ENCODE data around the gene BABAM2. TPM values are rescaled to one million over a fixed set of nuclear protein-coding genes. Genes with fewer than 3 reads are reported as not detected.

Gene BABAM2
- total RNA-seq, 1 experiment from 2014 or later: 27.1 TPM

- Histone ChIP-seq H3K9ac (ENCODE audit: extremely low read depth, insufficient read length, low read length) (no peak overlapping the region), H3T11ph (ENCODE audit: low read length) (no peak overlapping the region), H3K79me2 (ENCODE audit: insufficient read depth, low read length) (no peaks in the 10 kb centered on the region), H3K14ac (ENCODE audit: insufficient read depth, low read length) (no peak overlapping the region), H2AK5ac (ENCODE audit: insufficient read length, low read length) (no peak overlapping the region), H4K91ac (ENCODE audit: insufficient read length, low read depth, low read length) (no peak overlapping the region), H3K79me1 (ENCODE audit: insufficient read depth, low read depth, low read length, poor library complexity, severe bottlenecking) (no peaks in the 10 kb centered on the region), H4K8ac (replicated peaks; ENCODE audit: insufficient read length, low read depth, low read length) (no peak overlapping the region), H3K4me1 (ENCODE audit: insufficient read depth, low read length) (no peaks in the 10 kb centered on the region), H3K18ac (ENCODE audit: insufficient read length, low read depth, low read length) (no peak overlapping the region), H3K4me2 (ENCODE audit: insufficient read depth, insufficient read length, low read length) (no peak overlapping the region), H2BK5ac (ENCODE audit: insufficient read length, low read length) (no peak overlapping the region), H3K23ac (ENCODE audit: insufficient read length, low read depth, low read length) (no peak overlapping the region), H2BK20ac (ENCODE audit: low read depth, low read length, poor library complexity, severe bottlenecking) (no peak overlapping the region), H2AFZ (ENCODE audit: low read length) (no peak overlapping the region), H3K9me3 (ENCODE audit: control insufficient read depth, low read depth, low read length) (no peaks in the 10 kb centered on the region), H3K4ac (ENCODE audit: low read depth, low read length) (no peak overlapping the region), H2BK12ac (ENCODE audit: insufficient read length, low read depth, low read length) (no peak overlapping the region), H3K23me2 (ENCODE audit: insufficient read length, low read depth, low read length, poor library complexity, severe bottlenecking) (no peaks in the 10 kb centered on the region), H3K27ac (ENCODE audit: insufficient read length, low read depth, low read length) (no peak overlapping the region), H4K5ac (ENCODE audit: insufficient read length, low read depth, low read length) (no peak overlapping the region), H3K27me3 (ENCODE audit: insufficient read depth, low read length) (no peaks in the 10 kb centered on the region; the same call in 1 of the 2 replicates), H2BK15ac (ENCODE audit: low read depth, low read length) (no peak overlapping the region), H3K56ac (ENCODE audit: insufficient read length, low read depth, low read length) (no peak overlapping the region), H2BK120ac (ENCODE audit: low read depth, low read length, poor library complexity, severe bottlenecking) (no peak overlapping the region), H4K20me1 (ENCODE audit: control insufficient read depth, insufficient read depth, insufficient read length) (no peaks in the 10 kb centered on the region)
- Mint-ChIP-seq H3K27me3 (ENCODE audit: low read depth) (peaks cover 76% of the 10 kb centered on the region), H3K36me3 (ENCODE audit: insufficient read depth in 1 of 3, low read depth in 3 of 3) (no peaks in the 10 kb centered on the region), H3K9me3 (no peaks in the 10 kb centered on the region; a peak in 2 of 5 replicates), H3K4me1 (peaks cover 9% of the 10 kb centered on the region in 2 experiments), H3K4me3 (no peak overlapping the region), H3K27ac (no peak overlapping the region)
- no peak for DNase-seq
- WGBS (ENCODE audit: extremely low coverage, insufficient read length, low lambda C conversion rate): no CpG with 5 or more reads among the region's 6 CpGs
- no peak for TF ChIP-seq CTCF (conservative IDR thresholded peaks at IDR 0.05)
Observed at GRCh38 chr2:28380219-28380618, 489.7 kb downstream of the BABAM2 start.

Measured in H9 (cell line).